Skeletal muscle cell (primary cell): Measurements from ENCODE around the gene CERS6.
"Not testable (repeated sequence)": the region's sequence is repeated elsewhere in the genome, so short reads cannot be mapped to it uniquely, and the experiment has no call there.

ENCODE experiments used
- DNase-seq: peaks from one replicate; pipeline ENCODE4 v3.0.0-alpha.2; 2010; ENCODE audit warnings: low read depth
- H3K4me3 ChIP-seq: 2 replicates; pipeline ENCODE4 v1.5.1; 2011; ENCODE audit warnings: low read depth, mild to moderate bottlenecking, control low read depth, low read length, moderate library complexity

Gene CERS6

GRCh38 chr2:168650781-168651180 is 194.7 kb downstream of the CERS6 start:
- H3K4me3 ChIP-seq = no peak overlapping the region
- no peak for DNase-seq

- DNase-seq = no peak
- no peak overlapping the region for H3K4me3 ChIP-seq
Measured at GRCh38 chr2:168652997-168653921, 197.2 kb downstream of the CERS6 start.

- H3K4me3 ChIP-seq = no peak overlapping the region
- no peak for DNase-seq
Measured at GRCh38 chr2:168654705-168655104, 198.6 kb downstream of the CERS6 start.

GRCh38 chr2:168655207-168655606 is 199.1 kb downstream of the CERS6 start:
- no peak overlapping the region for H3K4me3 ChIP-seq
- DNase-seq = no peak

GRCh38 chr2:168657378-168657777 is 201.3 kb downstream of the CERS6 start:
- not testable (repeated sequence) for H3K4me3 ChIP-seq, DNase-seq

- no peak for DNase-seq
- no peak overlapping the region for H3K4me3 ChIP-seq
Measured at GRCh38 chr2:168658706-168659105, 202.6 kb downstream of the CERS6 start.

- DNase-seq = no peak
- no peak overlapping the region for H3K4me3 ChIP-seq
Measured at GRCh38 chr2:168660870-168661862, 205.1 kb downstream of the CERS6 start.

- H3K4me3 ChIP-seq = no peak overlapping the region
- DNase-seq = no peak
Measured at GRCh38 chr2:168661863-168662256, 205.8 kb downstream of the CERS6 start.

- no peak overlapping the region for H3K4me3 ChIP-seq
- DNase-seq = no peak
Measured at GRCh38 chr2:168662651-168663208, 206.7 kb downstream of the CERS6 start.

GRCh38 chr2:168663993-168664392 is 207.9 kb downstream of the CERS6 start:
- H3K4me3 ChIP-seq = no peak overlapping the region
- DNase-seq = no peak

- H3K4me3 ChIP-seq, DNase-seq: not testable (repeated sequence)
Measured at GRCh38 chr2:168664715-168665114, 208.6 kb downstream of the CERS6 start.

GRCh38 chr2:168666339-168666738 is 210.3 kb downstream of the CERS6 start:
- H3K4me3 ChIP-seq = no peak overlapping the region
- no peak for DNase-seq

- no peak overlapping the region for H3K4me3 ChIP-seq
- no peak for DNase-seq
Measured at GRCh38 chr2:168667156-168667555, 211.1 kb downstream of the CERS6 start.

- no peak for DNase-seq
- H3K4me3 ChIP-seq = no peak overlapping the region
Measured at GRCh38 chr2:168669151-168669550, 213.1 kb downstream of the CERS6 start.

- no peak for DNase-seq
Measured at GRCh38 chr2:168670478-168670877, 214.4 kb downstream of the CERS6 start.

GRCh38 chr2:168671932-168672331 is 215.9 kb downstream of the CERS6 start:
- no peak overlapping the region for H3K4me3 ChIP-seq
- peak; percentile 69 for DNase-seq

More at GRCh38 chr2:168670478-168670877, 214.4 kb downstream of the CERS6 start:
- no peak overlapping the region for H3K4me3 ChIP-seq

GRCh38 chr2:168673265-168674189 is 217.5 kb downstream of the CERS6 start:
- DNase-seq = no peak
- no peak overlapping the region for H3K4me3 ChIP-seq

GRCh38 chr2:168678153-168678853 is 222.2 kb downstream of the CERS6 start:
- no peak for DNase-seq
- H3K4me3 ChIP-seq = no peak overlapping the region
